MCF 10A (cell line): ENCODE data around the gene CARS2. TPM values are rescaled to one million over a fixed set of nuclear protein-coding genes. Genes with fewer than 3 reads are reported as not detected.

Source experiments
- BruUV-seq: library from RNA; stranded (reverse); fragments of 400-500 nt; replicated peaks from 2 replicates; lab custom pipeline; 2021; lab: Mats Ljungman, UMichigan
- CTCF ChIA-PET: fragments of 300-600 bp; sonication (Branson Sonifier 250); formaldehyde crosslinking; extraction: SDS; loops from one replicate; lab custom pipeline; 2021; ENCODE audit warnings: antibody characterized with exemption, inconsistent platforms; lab: Yijun Ruan, JAX
- POLR2A ChIA-PET: fragments of 300-600, 350-650 bp; sonication (Branson Sonifier 250); formaldehyde crosslinking; extraction: SDS; loops from one replicate; lab custom pipeline; 2020; ENCODE audit warnings: antibody characterized with exemption, inconsistent platforms; lab: Yijun Ruan, JAX
- DNase-seq: peaks from one replicate; pipeline ENCODE4 v3.0.0-alpha.2; 2018; ENCODE audit not compliant: unreplicated experiment
- H3K27ac Mint-ChIP-seq: one replicate; pipeline ENCODE4 v1.8.0; 2022; ENCODE audit warnings: mild to moderate bottlenecking, low read depth, mixed read lengths; ENCODE audit not compliant: unreplicated experiment
- H3K27me3 Mint-ChIP-seq: one replicate; pipeline ENCODE4 v1.8.0; 2022; ENCODE audit warnings: mixed read lengths; ENCODE audit not compliant: insufficient read depth, unreplicated experiment
- H3K36me3 Mint-ChIP-seq: one replicate; pipeline ENCODE4 v1.8.0; 2022; ENCODE audit warnings: mild to moderate bottlenecking, moderate library complexity, mixed read lengths; ENCODE audit not compliant: insufficient read depth, unreplicated experiment
- H3K4me1 Mint-ChIP-seq: one replicate; pipeline ENCODE4 v1.8.0; 2022; ENCODE audit warnings: mixed read lengths; ENCODE audit not compliant: insufficient read depth, unreplicated experiment
- H3K4me3 Mint-ChIP-seq: one replicate; pipeline ENCODE4 v1.8.0; 2022; ENCODE audit warnings: mild to moderate bottlenecking, moderate library complexity, mixed read lengths; ENCODE audit not compliant: unreplicated experiment
- H3K9me3 Mint-ChIP-seq: one replicate; pipeline ENCODE4 v1.8.0; 2022; ENCODE audit warnings: mixed read lengths; ENCODE audit not compliant: unreplicated experiment
- CTCF ChIP-seq: fragments of 200-600 bp; IDR thresholded peaks from one replicate; pipeline ENCODE4 v1.8.0; 2022; ENCODE audit warnings: antibody characterized with exemption, mild to moderate bottlenecking; ENCODE audit not compliant: unreplicated experiment
- intact Hi-C: fragments of 100-400 bp; cut with micrococcal nuclease; formaldehyde crosslinking; loops from 2 replicates; pipeline ENCODE4 v1.14.1; 2022
- total RNA-seq: library from RNA; stranded (reverse); gene quantifications from 2 replicates; pipeline ENCODE4 v1.2.3, GENCODE V29; 2022

CARS2 gene
- total RNA-seq, 1 experiment from 2014 or later: 104 TPM

- BruUV-seq: no TSS peak
Measured at GRCh38 chr13:110683921-110684320, 22.0 kb downstream of the CARS2 start.

DNA sequence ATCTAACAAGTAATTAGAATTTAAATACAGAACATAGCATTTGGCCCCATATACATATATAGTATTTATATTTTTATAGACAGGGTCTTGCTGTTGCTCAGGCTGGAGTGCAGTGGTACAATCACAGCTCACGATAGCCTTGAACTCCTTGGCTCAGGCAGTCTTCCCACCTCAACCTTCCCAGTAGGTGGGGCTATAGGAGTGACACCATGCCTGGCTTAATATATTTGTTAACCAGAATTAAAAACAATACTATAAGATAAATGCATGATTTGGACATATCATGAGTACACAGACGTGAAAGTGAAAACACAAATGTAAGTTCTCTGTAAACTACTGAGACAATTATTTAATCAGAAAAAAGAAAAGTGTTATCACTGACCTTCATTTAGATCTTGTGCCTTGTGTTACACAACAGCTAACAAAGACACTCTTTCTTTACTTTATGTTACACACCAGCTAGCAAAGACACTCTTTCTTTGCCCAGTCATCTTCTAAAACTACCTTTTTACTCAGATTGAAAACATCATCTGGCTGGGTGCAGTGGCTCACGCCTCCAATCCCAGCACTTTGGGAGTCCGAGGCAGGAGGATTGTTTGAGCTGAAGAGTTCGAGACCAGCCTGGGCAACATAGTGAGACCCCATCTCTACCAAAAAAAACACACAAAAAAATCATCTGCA lies 22.6 kb downstream of the CARS2 start:
- peak; percentile 39 for TF ChIP-seq CTCF
- Mint-ChIP-seq H3K27me3 (no peaks in the 10 kb centered on the region), H3K4me1 (no peaks in the 10 kb centered on the region), H3K36me3 (peaks cover 83% of the 10 kb centered on the region), H3K9me3 (no peaks in the 10 kb centered on the region), H3K4me3 (no peak overlapping the region), H3K27ac (no peak overlapping the region)
- BruUV-seq: no TSS peak
- ChIA-PET POLR2A (interaction anchor here (0.6 to 1.5 kb wide), 6 partner anchors 10 to 137 kb away, joined by 3 to 4 read pairs (median 3); no protein-coding TSS in a partner anchor), CTCF (interaction anchor here (0.7 to 4.5 kb wide), 16 partner anchors 9 to 138 kb away, joined by 3 to 13 read pairs (median 4); no protein-coding TSS in a partner anchor)
- intact Hi-C loops: loop anchor here (1.0 kb wide), 1 partner anchor 136 kb away; no protein-coding TSS in a partner anchor
- peak; percentile 51 for DNase-seq

More at GRCh38 chr13:110683921-110684320, 22.0 kb downstream of the CARS2 start:
- no peaks in the 10 kb centered on the region for H3K4me1 Mint-ChIP-seq
- H3K9me3 Mint-ChIP-seq: no peaks in the 10 kb centered on the region
- no peaks in the 10 kb centered on the region for H3K27me3 Mint-ChIP-seq
- H3K4me3 Mint-ChIP-seq: no peak overlapping the region
- H3K36me3 Mint-ChIP-seq: peaks cover 83% of the 10 kb centered on the region
- intact Hi-C loops: loop anchor here (1.0 kb wide), 1 partner anchor 135 kb away; no protein-coding TSS in a partner anchor
- ChIA-PET POLR2A (interaction anchor here (0.6 to 1.5 kb wide), 4 partner anchors 10 to 31 kb away, joined by 3 to 4 read pairs (median 3); no protein-coding TSS in a partner anchor), CTCF (interaction anchor here (0.8 to 4.5 kb wide), 13 partner anchors 8 to 137 kb away, joined by 3 to 13 read pairs (median 4); no protein-coding TSS in a partner anchor)
- TF ChIP-seq CTCF: no peak
- no peak overlapping the region for H3K27ac Mint-ChIP-seq
- DNase-seq: no peak

- POLR2A ChIA-PET: interaction anchor here (1.0 to 1.5 kb wide), 4 partner anchors 21 to 137 kb away, joined by 3 to 4 read pairs (median 3); no protein-coding TSS in a partner anchor
- no TSS peak for BruUV-seq
- H3K9me3 Mint-ChIP-seq: no peaks in the 10 kb centered on the region
- no peak for DNase-seq
- H3K4me3 Mint-ChIP-seq: no peak overlapping the region
- intact Hi-C loops: loop anchor here (1.0 kb wide), 1 partner anchor 137 kb away; no protein-coding TSS in a partner anchor
- CTCF ChIA-PET: interaction anchor here (0.7 to 4.5 kb wide), 9 partner anchors 9 to 138 kb away, joined by 3 to 13 read pairs (median 5); no protein-coding TSS in a partner anchor
- peaks cover 83% of the 10 kb centered on the region for H3K36me3 Mint-ChIP-seq
- H3K27me3 Mint-ChIP-seq: no peaks in the 10 kb centered on the region
- TF ChIP-seq CTCF: no peak
- no peaks in the 10 kb centered on the region for H3K4me1 Mint-ChIP-seq
- H3K27ac Mint-ChIP-seq: no peak overlapping the region
Measured at GRCh38 chr13:110682746-110683145, 23.2 kb downstream of the CARS2 start.

DNA sequence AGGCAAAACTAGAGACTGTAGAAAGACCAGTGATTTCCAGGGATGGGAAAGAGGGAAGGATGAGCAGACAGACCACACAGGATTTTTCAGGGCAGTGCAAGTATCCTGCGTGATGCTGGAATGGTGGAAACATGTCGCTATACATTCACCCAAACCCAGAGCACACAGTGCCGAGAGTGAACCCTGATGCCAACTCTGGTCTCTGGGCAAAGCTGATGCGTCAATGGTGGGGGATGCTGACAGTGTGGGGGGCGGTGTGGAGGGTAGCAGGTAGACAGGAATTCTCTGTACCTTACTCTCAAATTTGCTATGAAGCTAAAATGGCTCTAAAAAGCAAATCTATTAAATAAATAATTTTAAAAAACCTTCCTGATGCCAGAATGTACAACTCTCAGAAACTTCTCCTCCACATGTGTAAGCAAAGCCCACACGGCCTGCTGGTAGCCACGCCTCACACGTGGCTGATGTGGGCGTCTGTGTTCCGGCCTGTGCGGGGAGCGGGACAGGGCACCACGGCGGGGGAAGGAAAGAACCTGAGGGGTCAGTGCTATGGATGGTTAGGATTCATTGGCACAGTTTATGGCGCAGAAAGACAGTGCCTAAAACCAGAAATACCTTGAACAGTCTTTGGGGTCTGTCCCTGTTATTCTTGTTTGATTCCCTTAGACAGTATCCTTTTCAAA lies 23.9 kb downstream of the CARS2 start:
- intact Hi-C loops: no loop called here
- no TSS peak for BruUV-seq
- no peak for DNase-seq
- H3K27me3 Mint-ChIP-seq: no peaks in the 10 kb centered on the region
- H3K9me3 Mint-ChIP-seq: no peaks in the 10 kb centered on the region
- no peak overlapping the region for H3K4me3 Mint-ChIP-seq
- H3K4me1 Mint-ChIP-seq: no peaks in the 10 kb centered on the region
- H3K27ac Mint-ChIP-seq: no peak overlapping the region
- H3K36me3 Mint-ChIP-seq: peaks cover 79% of the 10 kb centered on the region
- ChIA-PET CTCF (interaction anchor here (0.5 to 4.5 kb wide), 10 partner anchors 9 to 139 kb away, joined by 3 to 13 read pairs (median 6); no protein-coding TSS in a partner anchor), POLR2A (no interaction called here)
- no peak for TF ChIP-seq CTCF
